ENCODE measurements around the gene TCF21.
A peak's percentile ranks its signal among the peaks of the same experiment; 100 is the strongest.
"Not testable (repeated sequence)": the region's sequence is repeated elsewhere in the genome, so short reads cannot be mapped to it uniquely, and the experiment has no call there.

The TCF21 gene

GRCh38 chr6:133918208-133918930, 29.5 kb downstream of the TCF21 start:
- TF ChIP-seq, protein P1, sequence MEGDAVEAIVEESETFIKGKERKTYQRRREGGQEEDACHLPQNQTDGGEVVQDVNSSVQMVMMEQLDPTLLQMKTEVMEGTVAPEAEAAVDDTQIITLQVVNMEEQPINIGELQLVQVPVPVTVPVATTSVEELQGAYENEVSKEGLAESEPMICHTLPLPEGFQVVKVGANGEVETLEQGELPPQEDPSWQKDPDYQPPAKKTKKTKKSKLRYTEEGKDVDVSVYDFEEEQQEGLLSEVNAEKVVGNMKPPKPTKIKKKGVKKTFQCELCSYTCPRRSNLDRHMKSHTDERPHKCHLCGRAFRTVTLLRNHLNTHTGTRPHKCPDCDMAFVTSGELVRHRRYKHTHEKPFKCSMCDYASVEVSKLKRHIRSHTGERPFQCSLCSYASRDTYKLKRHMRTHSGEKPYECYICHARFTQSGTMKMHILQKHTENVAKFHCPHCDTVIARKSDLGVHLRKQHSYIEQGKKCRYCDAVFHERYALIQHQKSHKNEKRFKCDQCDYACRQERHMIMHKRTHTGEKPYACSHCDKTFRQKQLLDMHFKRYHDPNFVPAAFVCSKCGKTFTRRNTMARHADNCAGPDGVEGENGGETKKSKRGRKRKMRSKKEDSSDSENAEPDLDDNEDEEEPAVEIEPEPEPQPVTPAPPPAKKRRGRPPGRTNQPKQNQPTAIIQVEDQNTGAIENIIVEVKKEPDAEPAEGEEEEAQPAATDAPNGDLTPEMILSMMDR (IDR thresholded peaks at IDR 0.05) = no peak
- no peaks in the 10 kb centered on the region for H3K9me3 ChIP-seq (ENCODE audit: control insufficient read depth, low read length)
- no peak overlapping the region for H2AFZ ChIP-seq
- no peaks in the 10 kb centered on the region for H3K79me2 ChIP-seq
- no peaks in the 10 kb centered on the region for H3K36me3 ChIP-seq (ENCODE audit: control insufficient read depth, insufficient read depth, low read length)
- no peaks in the 10 kb centered on the region for H3K27me3 ChIP-seq (ENCODE audit: control insufficient read depth, insufficient read depth, low read length)
- H3K4me2 ChIP-seq (ENCODE audit: low read length) = no peak overlapping the region
- H3K27ac ChIP-seq = no peak overlapping the region
- H3K9ac ChIP-seq = no peak overlapping the region
- no peaks in the 10 kb centered on the region for H3K4me1 ChIP-seq
- H3K4me3 ChIP-seq (ENCODE audit: low read depth, low read length) = no peak overlapping the region

GRCh38 chr6:133919362-133919761, 30.4 kb downstream of the TCF21 start:
- Histone ChIP-seq H3K9ac (no peak overlapping the region), H3K4me1 (no peaks in the 10 kb centered on the region), H3K36me3 (ENCODE audit: control insufficient read depth, insufficient read depth, low read length) (no peaks in the 10 kb centered on the region), H3K9me3 (ENCODE audit: control insufficient read depth, low read length) (no peaks in the 10 kb centered on the region), H3K27me3 (ENCODE audit: control insufficient read depth, insufficient read depth, low read length) (no peaks in the 10 kb centered on the region), H2AFZ (no peak overlapping the region), H3K79me2 (no peaks in the 10 kb centered on the region), H3K27ac (no peak overlapping the region), H3K4me2 (ENCODE audit: low read length) (no peak overlapping the region), H3K4me3 (ENCODE audit: low read depth, low read length) (no peak overlapping the region)
- TF ChIP-seq, protein P1 (IDR thresholded peaks at IDR 0.05) = no peak

- Histone ChIP-seq H3K79me2 (no peaks in the 10 kb centered on the region), H3K4me3 (ENCODE audit: low read depth, low read length) (no peak overlapping the region), H3K36me3 (ENCODE audit: control insufficient read depth, insufficient read depth, low read length) (no peaks in the 10 kb centered on the region), H3K9me3 (ENCODE audit: control insufficient read depth, low read length) (no peaks in the 10 kb centered on the region), H3K4me1 (no peaks in the 10 kb centered on the region), H2AFZ (no peak overlapping the region), H3K27me3 (ENCODE audit: control insufficient read depth, insufficient read depth, low read length) (no peaks in the 10 kb centered on the region), H3K4me2 (ENCODE audit: low read length) (no peak overlapping the region), H3K27ac (no peak overlapping the region), H3K9ac (no peak overlapping the region)
- TF ChIP-seq, protein P1 (IDR thresholded peaks at IDR 0.05) = peak; percentile 44
Measured at GRCh38 chr6:133921249-133921859, 32.4 kb downstream of the TCF21 start.

- Histone ChIP-seq H3K36me3 (ENCODE audit: control insufficient read depth, insufficient read depth, low read length) (no peaks in the 10 kb centered on the region), H2AFZ (no peak overlapping the region), H3K9me3 (ENCODE audit: control insufficient read depth, low read length) (no peaks in the 10 kb centered on the region), H3K9ac (no peak overlapping the region), H3K27me3 (ENCODE audit: control insufficient read depth, insufficient read depth, low read length) (no peaks in the 10 kb centered on the region), H3K4me2 (ENCODE audit: low read length) (no peak overlapping the region), H3K79me2 (no peaks in the 10 kb centered on the region), H3K4me3 (ENCODE audit: low read depth, low read length) (no peak overlapping the region), H3K4me1 (no peaks in the 10 kb centered on the region), H3K27ac (no peak overlapping the region)
- TF ChIP-seq, protein P1 (IDR thresholded peaks at IDR 0.05) = peak; percentile 84
Measured at GRCh38 chr6:133923938-133924593, 35.2 kb downstream of the TCF21 start.

DNA sequence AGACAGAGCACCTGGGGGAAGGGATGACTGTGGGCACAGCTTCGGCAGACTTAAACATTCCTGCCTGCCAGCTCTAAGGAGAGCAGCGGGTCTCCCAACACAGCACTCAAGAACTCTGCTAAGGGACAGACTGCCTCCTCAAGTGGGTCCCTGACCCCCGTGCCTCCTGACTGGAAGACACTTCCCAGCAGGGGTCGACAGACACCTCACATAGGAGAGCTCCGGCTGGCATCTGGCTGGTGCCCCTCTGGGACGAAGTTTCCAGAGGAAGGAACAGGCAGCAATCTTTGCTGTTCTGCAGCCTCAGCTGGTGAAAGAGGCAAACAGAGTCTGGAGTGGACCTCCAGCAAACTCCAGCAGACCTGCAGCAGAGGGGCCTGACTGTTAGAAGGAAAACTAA, 42.3 kb downstream of the TCF21 start:
- H3K4me2 ChIP-seq (ENCODE audit: low read length); H3K27ac ChIP-seq; H3K27me3 ChIP-seq (ENCODE audit: control insufficient read depth, insufficient read depth, low read length); H3K4me1 ChIP-seq; H3K36me3 ChIP-seq (ENCODE audit: control insufficient read depth, insufficient read depth, low read length); H3K4me3 ChIP-seq (ENCODE audit: low read depth, low read length); H3K9ac ChIP-seq; H3K79me2 ChIP-seq; H3K9me3 ChIP-seq (ENCODE audit: control insufficient read depth, low read length); H2AFZ ChIP-seq: not testable (repeated sequence)

DNA sequence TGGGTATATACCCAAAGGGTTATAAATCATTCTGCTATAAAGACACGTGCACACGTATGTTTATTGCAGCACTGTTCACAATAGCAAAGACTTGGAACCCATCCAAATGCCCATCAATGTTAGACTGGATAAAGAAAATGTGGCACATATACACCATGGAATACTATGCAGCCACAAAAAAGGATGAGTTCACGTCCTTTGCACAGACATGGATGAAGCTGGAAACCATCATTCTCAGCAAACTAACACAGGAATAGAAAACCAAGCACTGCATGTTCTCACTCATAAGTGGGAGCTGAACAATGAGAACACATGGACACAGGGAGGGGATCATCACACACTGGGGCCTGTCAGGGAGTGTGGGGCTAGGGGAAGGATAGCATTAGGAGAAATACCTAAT, 47.4 kb downstream of the TCF21 start:
- H3K9me3 ChIP-seq (ENCODE audit: control insufficient read depth, low read length) = not testable (repeated sequence)

More for the DNA sequence above, 47.4 kb downstream of the TCF21 start:
- not testable (repeated sequence) for H3K79me2 ChIP-seq; H3K27me3 ChIP-seq (ENCODE audit: control insufficient read depth, insufficient read depth, low read length); H3K4me1 ChIP-seq; H3K27ac ChIP-seq; H3K36me3 ChIP-seq (ENCODE audit: control insufficient read depth, insufficient read depth, low read length); H2AFZ ChIP-seq; H3K4me2 ChIP-seq (ENCODE audit: low read length); H3K9ac ChIP-seq; H3K4me3 ChIP-seq (ENCODE audit: low read depth, low read length)
